Stomach (tissue), 9 donors: ENCODE data around the gene TMPRSS11B. TPM values are rescaled to one million over a fixed set of nuclear protein-coding genes. Genes with fewer than 3 reads are reported as not detected.

ENCODE experiments used
- DNase-seq, 2 donors: peaks; one replicate each; pipeline versions ENCODE4 v3.0.0 to v3.0.0-alpha.2; 2013 to 2019
- H3K27ac ChIP-seq, 5 donors: fragments of 200-600 bp in 4 of 5; sonication (generic) in 4 of 5; one replicate each; pipeline ENCODE4 v1.5.1; 2013 to 2019; ENCODE audit warnings: mild to moderate bottlenecking in 1 of 5, moderate library complexity in 1 of 5
- H3K27me3 ChIP-seq, 3 donors: fragments of 200-600 bp; sonication (generic); one replicate each; pipeline ENCODE4 v1.5.1; 2017 to 2019; ENCODE audit warnings: mixed run types in 1 of 3
- H3K36me3 ChIP-seq, 4 donors: fragments of 200-600 bp; sonication (generic); 1 replicate in 3 of 4; 2 replicates in 1 of 4; pipeline ENCODE4 v1.5.1; 2016 to 2019
- H3K4me1 ChIP-seq, 4 donors: fragments of 200-600 bp; sonication (generic); one replicate each; pipeline ENCODE4 v1.5.1; 2016 to 2019
- H3K4me3 ChIP-seq, 4 donors: fragments of 200-600 bp; sonication (generic) in 3 of 4; one replicate each; pipeline ENCODE4 v1.5.1; 2016 to 2019; ENCODE audit warnings: mild to moderate bottlenecking in 1 of 4
- H3K9me3 ChIP-seq, 4 donors: fragments of 200-600 bp; sonication (generic); one replicate each; pipeline ENCODE4 v1.5.1; 2016 to 2019
- EP300 ChIP-seq: sonication (generic); formaldehyde crosslinking; IDR thresholded peaks from one replicate; pipeline ENCODE4 v1.6.1; 2017; ENCODE audit warnings: antibody characterized with exemption
- POLR2A ChIP-seq, 4 donors: fragments of 450-650 bp; IDR thresholded peaks; one replicate each; pipeline ENCODE4 v1.6.1; 2016; ENCODE audit warnings: antibody characterized with exemption in 4 of 4, control low read depth in 2 of 4, mild to moderate bottlenecking in 1 of 4, moderate library complexity in 1 of 4
- POLR2AphosphoS5 ChIP-seq, 3 donors: sonication (generic); formaldehyde crosslinking; IDR thresholded peaks; one replicate each; pipeline ENCODE4 v1.6.1; 2016; ENCODE audit warnings: antibody characterized with exemption in 3 of 3
- WGBS, 5 donors: extraction: QIAGEN DNeasy Blood & Tissue Kit in 3 of 5; methylation state at CpG; one replicate each; pipeline versions ENCODE4 v1.1.5 to v1.1.7; 2013 to 2018; 5-methylcytosine and 5-hydroxymethylcytosine counted together
- intact Hi-C: fragments of 100-400 bp; cut with DNase I; formaldehyde crosslinking; loops from one replicate; pipeline ENCODE4 v1.15.1; 2023; ENCODE audit warnings: low total_unique reads
- polyA plus RNA-seq, 3 donors: library from polyadenylated mRNA; stranded (reverse); fragments of 200-250 nt; gene quantifications; one replicate each; pipeline ENCODE4 v1.2.3, GENCODE V29; 2013
- total RNA-seq, 5 donors: library from RNA; depleted of rRNA; stranded (reverse); fragments of >200 nt; gene quantifications; one replicate each; pipeline versions ENCODE4 v1.1.0 to v1.2.3, GENCODE V29; 2014 to 2016
- TF ChIP-seq, protein P1 (sequence below), 7 experiments: fragments of 450-650 bp in 4 of 7; fragments of 200-600 bp in 3 of 7; sonication (generic) in 3 of 7; IDR thresholded peaks; one replicate each; pipeline ENCODE4 v1.5.1; 2016 to 2019; ENCODE audit warnings: antibody characterized with exemption in 7 of 7, control low read depth in 2 of 7, mild to moderate bottlenecking in 1 of 7
- donor health status: healthy with polysubstance abuse.
- donor health status: Bipolar disorder and iron deficiency.
- donor health status: healthy.

Gene TMPRSS11B
- total and polyA plus RNA-seq, 8 donors = 1.5 to 80.3 TPM; not detected in 6

DNA sequence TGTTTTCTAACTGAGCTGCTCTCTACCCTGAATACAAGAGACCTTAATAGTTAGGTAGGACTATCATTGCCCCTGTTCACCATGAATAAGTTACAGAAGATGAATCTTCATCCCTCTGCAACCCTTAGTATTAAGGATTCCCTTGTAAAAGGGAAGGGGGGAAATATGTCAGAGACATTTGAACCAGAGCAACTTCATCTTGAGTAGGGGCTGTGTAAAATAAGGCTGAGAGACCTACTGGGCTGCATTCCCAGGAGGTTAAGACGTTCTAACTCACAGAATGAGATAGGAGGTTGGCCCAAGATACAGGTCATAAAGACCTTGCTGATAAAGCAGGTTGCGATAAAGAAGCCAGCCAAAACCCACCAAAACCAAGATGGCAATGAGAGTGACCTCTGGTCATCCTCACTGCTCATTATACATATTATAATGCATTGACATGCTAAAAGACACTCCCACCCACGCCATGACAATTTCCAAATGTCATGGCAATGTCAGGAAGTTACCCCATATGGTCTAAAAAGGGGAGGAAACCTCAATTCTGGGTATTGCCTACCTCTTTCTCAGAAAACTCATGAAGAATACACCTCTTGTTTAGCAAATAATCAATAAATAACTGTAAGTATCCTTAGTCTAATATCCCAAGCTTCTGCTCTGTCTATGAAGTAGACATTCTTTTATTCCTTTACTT is 19.5 kb upstream of the TMPRSS11B start:
- Histone ChIP-seq H3K27ac (no peak overlapping the region), H3K9me3 (no peaks in the 10 kb centered on the region), H3K4me1 (no peaks in the 10 kb centered on the region), H3K4me3 (no peak overlapping the region), H3K27me3 (no peaks in the 10 kb centered on the region), H3K36me3 (no peaks in the 10 kb centered on the region)
- TF ChIP-seq POLR2AphosphoS5 (IDR thresholded peaks at IDR 0.05) = no peak
- TF ChIP-seq EP300 = no peak
- TF ChIP-seq, protein P1, sequence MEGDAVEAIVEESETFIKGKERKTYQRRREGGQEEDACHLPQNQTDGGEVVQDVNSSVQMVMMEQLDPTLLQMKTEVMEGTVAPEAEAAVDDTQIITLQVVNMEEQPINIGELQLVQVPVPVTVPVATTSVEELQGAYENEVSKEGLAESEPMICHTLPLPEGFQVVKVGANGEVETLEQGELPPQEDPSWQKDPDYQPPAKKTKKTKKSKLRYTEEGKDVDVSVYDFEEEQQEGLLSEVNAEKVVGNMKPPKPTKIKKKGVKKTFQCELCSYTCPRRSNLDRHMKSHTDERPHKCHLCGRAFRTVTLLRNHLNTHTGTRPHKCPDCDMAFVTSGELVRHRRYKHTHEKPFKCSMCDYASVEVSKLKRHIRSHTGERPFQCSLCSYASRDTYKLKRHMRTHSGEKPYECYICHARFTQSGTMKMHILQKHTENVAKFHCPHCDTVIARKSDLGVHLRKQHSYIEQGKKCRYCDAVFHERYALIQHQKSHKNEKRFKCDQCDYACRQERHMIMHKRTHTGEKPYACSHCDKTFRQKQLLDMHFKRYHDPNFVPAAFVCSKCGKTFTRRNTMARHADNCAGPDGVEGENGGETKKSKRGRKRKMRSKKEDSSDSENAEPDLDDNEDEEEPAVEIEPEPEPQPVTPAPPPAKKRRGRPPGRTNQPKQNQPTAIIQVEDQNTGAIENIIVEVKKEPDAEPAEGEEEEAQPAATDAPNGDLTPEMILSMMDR (IDR thresholded peaks at IDR 0.05) = no peak
- no peak for TF ChIP-seq POLR2A (IDR thresholded peaks at IDR 0.05)
- DNase-seq = no peak
- intact Hi-C loops = no loop called here
- WGBS, 5 donors = 53 to 68% (median 67%) methylated on average over 3 of the region's 3 CpGs

DNA sequence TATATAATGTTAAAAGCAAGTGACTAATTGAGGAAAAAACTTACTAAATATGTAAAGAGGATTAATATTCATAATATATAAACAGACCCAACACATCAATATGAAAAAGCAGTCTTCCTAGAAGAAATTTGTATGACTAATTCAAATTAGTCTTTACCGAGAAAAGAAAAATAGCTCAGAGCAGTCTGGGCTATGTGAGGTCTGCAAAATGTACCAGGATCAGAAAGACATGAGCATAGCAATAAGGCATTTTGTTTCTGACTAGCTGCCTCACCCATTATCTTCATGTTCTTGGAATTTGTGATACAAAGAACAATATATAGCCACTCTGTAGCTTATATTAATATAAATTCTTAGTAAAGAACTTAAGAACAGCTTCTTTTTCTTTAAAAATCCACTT is 13.7 kb upstream of the TMPRSS11B start:
- intact Hi-C loops = no loop called here
- TF ChIP-seq, protein P1 (IDR thresholded peaks at IDR 0.05) = no peak
- Histone ChIP-seq H3K4me1 (no peaks in the 10 kb centered on the region), H3K27me3 (no peaks in the 10 kb centered on the region), H3K4me3 (no peak overlapping the region), H3K36me3 (no peaks in the 10 kb centered on the region), H3K9me3 (no peaks in the 10 kb centered on the region), H3K27ac (no peak overlapping the region)
- no peak for DNase-seq
- WGBS, 5 donors = 77 to 93% (median 85%) methylated on average over 1 of the region's 1 CpG

DNA sequence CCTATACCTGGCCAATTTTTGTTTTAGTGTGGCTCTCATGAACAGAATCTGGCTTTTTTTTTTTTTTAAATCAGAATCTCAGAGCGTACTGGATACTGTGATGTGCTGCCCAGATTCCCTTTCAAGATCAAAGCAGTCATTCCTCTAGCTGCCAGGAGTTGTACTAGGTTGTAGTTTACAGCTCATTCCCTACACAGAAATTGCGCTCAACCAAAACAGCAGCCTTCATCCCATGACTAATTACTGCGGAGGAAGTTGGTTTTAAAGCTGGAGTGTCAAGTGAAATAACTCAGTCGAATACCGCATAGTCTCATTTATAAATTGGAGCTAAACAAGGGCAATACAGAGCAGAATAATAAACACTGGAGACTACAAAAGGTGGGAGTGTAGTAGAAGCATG is 12.2 kb upstream of the TMPRSS11B start:
- no peaks in the 10 kb centered on the region for H3K9me3 ChIP-seq
- intact Hi-C loops = no loop called here
- TF ChIP-seq POLR2A (IDR thresholded peaks at IDR 0.05) (no peak), POLR2AphosphoS5 (IDR thresholded peaks at IDR 0.05) (no peak), EP300 (no peak)
- TF ChIP-seq, protein P1 (IDR thresholded peaks at IDR 0.05) = no peak

DNA sequence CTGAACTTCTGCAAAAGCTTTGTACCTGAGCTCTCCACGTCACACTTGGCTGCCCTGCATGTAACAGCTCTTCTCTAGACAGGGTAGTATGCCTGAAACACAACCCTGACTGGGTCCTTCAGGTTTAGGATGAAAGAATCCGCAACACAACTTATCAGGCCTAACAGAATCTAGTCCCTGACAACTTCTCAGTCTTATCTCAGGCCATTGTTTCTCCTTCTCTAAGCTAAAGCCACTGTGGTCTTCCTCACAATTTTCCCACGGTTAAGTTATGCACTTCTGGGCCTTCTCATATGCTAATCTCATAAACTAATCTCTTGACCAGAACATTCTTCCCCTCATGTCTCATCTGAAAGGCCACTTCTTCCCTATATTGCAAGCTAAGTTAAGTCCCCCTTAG is 10.8 kb upstream of the TMPRSS11B start:
- TF ChIP-seq, protein P1 (IDR thresholded peaks at IDR 0.05) = no peak
- TF ChIP-seq POLR2AphosphoS5 (IDR thresholded peaks at IDR 0.05) (no peak), EP300 (no peak), POLR2A (IDR thresholded peaks at IDR 0.05) (no peak)
- 48 to 59% (median 55%) methylated on average over 3 of the region's 3 CpGs for WGBS, 5 donors
- no peaks in the 10 kb centered on the region for H3K4me1 ChIP-seq
- no peaks in the 10 kb centered on the region for H3K9me3 ChIP-seq
- H3K27me3 ChIP-seq = no peaks in the 10 kb centered on the region
- H3K27ac ChIP-seq = no peak overlapping the region
- DNase-seq = no peak
- H3K4me3 ChIP-seq = no peak overlapping the region
- intact Hi-C loops = no loop called here
- H3K36me3 ChIP-seq = no peaks in the 10 kb centered on the region

More for the DNA sequence above, 12.2 kb upstream of the TMPRSS11B start:
- Histone ChIP-seq H3K27ac (no peak overlapping the region), H3K36me3 (no peaks in the 10 kb centered on the region), H3K27me3 (no peaks in the 10 kb centered on the region), H3K4me1 (no peaks in the 10 kb centered on the region), H3K4me3 (no peak overlapping the region)
- DNase-seq = no peak
- WGBS, 5 donors = 78 to 90% (median 87%) methylated on average over 5 of the region's 5 CpGs
